HG03025 (cell line): ENCODE measurements around the gene ARID5B.
"Not testable (repeated sequence)": the region's sequence is repeated elsewhere in the genome, so short reads cannot be mapped to it uniquely, and the experiment has no call there.

Experiments used
- ATAC-seq: cut with Tn5 transposase; IDR thresholded peaks from one replicate; pipeline ENCODE4 v1.9.1; 2021; ENCODE audit warnings: mild to moderate bottlenecking, moderate library complexity; ENCODE audit not compliant: unreplicated experiment, low FRiP score

ARID5B gene

GRCh38 chr10:61900829-61901792 is at the start of gene ARID5B:
ARID5B (plus strand) TSS chr10:61901699; CDS start chr10:61901710, 11 bp downstream.
- no peak for ATAC-seq

- ATAC-seq = no peak
Measured at GRCh38 chr10:61852261-61852660, 49.2 kb upstream of the ARID5B start.

GRCh38 chr10:61855771-61856170 is 45.7 kb upstream of the ARID5B start:
- ATAC-seq = no peak

- no peak for ATAC-seq
Measured at GRCh38 chr10:61857746-61858145, 43.8 kb upstream of the ARID5B start.

- no peak for ATAC-seq
Measured at GRCh38 chr10:61859786-61860185, 41.7 kb upstream of the ARID5B start.

- no peak for ATAC-seq
Measured at GRCh38 chr10:61860964-61861758, 40.3 kb upstream of the ARID5B start.

GRCh38 chr10:61863981-61864380 is 37.5 kb upstream of the ARID5B start:
- ATAC-seq = no peak

GRCh38 chr10:61866700-61867368 is 34.7 kb upstream of the ARID5B start:
- no peak for ATAC-seq

- ATAC-seq = not testable (repeated sequence)
Measured at GRCh38 chr10:61867374-61867773, 34.1 kb upstream of the ARID5B start.

GRCh38 chr10:61867817-61868216 is 33.7 kb upstream of the ARID5B start:
- not testable (repeated sequence) for ATAC-seq

- ATAC-seq = no peak
Measured at GRCh38 chr10:61869041-61869675, 32.3 kb upstream of the ARID5B start.

GRCh38 chr10:61869774-61870525 is 31.5 kb upstream of the ARID5B start:
- ATAC-seq = no peak

- ATAC-seq = no peak
Measured at GRCh38 chr10:61870526-61870895, 31.0 kb upstream of the ARID5B start.

- no peak for ATAC-seq
Measured at GRCh38 chr10:61871487-61871886, 30.0 kb upstream of the ARID5B start.

GRCh38 chr10:61877887-61878739 is 23.4 kb upstream of the ARID5B start:
- no peak for ATAC-seq

GRCh38 chr10:61878740-61879068 is 22.8 kb upstream of the ARID5B start:
- no peak for ATAC-seq

- peak; percentile 50 for ATAC-seq
Measured at GRCh38 chr10:61882621-61883370, 18.7 kb upstream of the ARID5B start.

- no peak for ATAC-seq
Measured at GRCh38 chr10:61883371-61884025, 18.0 kb upstream of the ARID5B start.
